HG03135 (cell line): ENCODE data around the gene SERPINH1.

ENCODE experiments used
- ATAC-seq: cut with Tn5 transposase; IDR thresholded peaks from one replicate; pipeline ENCODE4 v1.9.1; 2021; ENCODE audit warnings: mild to moderate bottlenecking, moderate library complexity; ENCODE audit not compliant: unreplicated experiment

Gene SERPINH1

GRCh38 chr11:75594211-75594610, 32.2 kb downstream of the SERPINH1 start:
- ATAC-seq = no peak

- ATAC-seq = no peak
Observed at GRCh38 chr11:75595429-75595828, 33.4 kb downstream of the SERPINH1 start.

- ATAC-seq = no peak
Observed at GRCh38 chr11:75596914-75597313, 34.9 kb downstream of the SERPINH1 start.

- no peak for ATAC-seq
Observed at GRCh38 chr11:75597636-75598035, 35.6 kb downstream of the SERPINH1 start.

GRCh38 chr11:75598264-75598663, 36.2 kb downstream of the SERPINH1 start:
- no peak for ATAC-seq

GRCh38 chr11:75598900-75599299, 36.8 kb downstream of the SERPINH1 start:
- no peak for ATAC-seq

- ATAC-seq = no peak
Observed at GRCh38 chr11:75600356-75600755, 38.3 kb downstream of the SERPINH1 start.

- no peak for ATAC-seq
Observed at GRCh38 chr11:75601494-75601893, 39.4 kb downstream of the SERPINH1 start.

- ATAC-seq = no peak
Observed at GRCh38 chr11:75602951-75603350, 40.9 kb downstream of the SERPINH1 start.

GRCh38 chr11:75603791-75604736, 42.0 kb downstream of the SERPINH1 start:
- ATAC-seq = no peak

- ATAC-seq = no peak
Observed at GRCh38 chr11:75606099-75606498, 44.0 kb downstream of the SERPINH1 start.

GRCh38 chr11:75611823-75612222, 49.8 kb downstream of the SERPINH1 start:
- ATAC-seq = no peak

- no peak for ATAC-seq
Observed at GRCh38 chr11:75615751-75616150, 53.7 kb downstream of the SERPINH1 start.

- no peak for ATAC-seq
Observed at GRCh38 chr11:75616281-75616680, 54.2 kb downstream of the SERPINH1 start.
